GM10248 (cell line): ENCODE data around the gene BHLHE41.

Source experiments
- CTCF ChIA-PET: fragments of 300-600 bp; sonication (Branson Sonifier 250); formaldehyde crosslinking; extraction: SDS; loops from one replicate; lab custom pipeline; 2021; ENCODE audit warnings: antibody characterized with exemption; lab: Yijun Ruan, JAX
- POLR2A ChIA-PET: fragments of 350-650 bp; sonication (Branson Sonifier 250); formaldehyde crosslinking; extraction: SDS; loops from one replicate; lab custom pipeline; 2020; ENCODE audit warnings: antibody characterized with exemption; lab: Yijun Ruan, JAX
- DNase-seq: peaks from one replicate; pipeline ENCODE4 v3.0.0; 2012; ENCODE audit errors: extremely low spot score
- CTCF ChIP-seq: IDR thresholded peaks from 2 replicates; pipeline ENCODE4 v1.5.1; 2012; ENCODE audit warnings: mild to moderate bottlenecking, low read depth; ENCODE audit errors: extremely low read depth, missing control alignments, control extremely low read depth

Gene BHLHE41

GRCh38 chr12:26113181-26113654 is 11.6 kb downstream of the BHLHE41 start:
- no peak for DNase-seq
- no peak for TF ChIP-seq CTCF
- POLR2A ChIA-PET, result no interaction called here
- CTCF ChIA-PET, result no interaction called here

GRCh38 chr12:26112703-26113147 is 12.1 kb downstream of the BHLHE41 start:
- no peak for DNase-seq
- TF ChIP-seq CTCF, result no peak
- ChIA-PET POLR2A (no interaction called here), CTCF (no interaction called here)

GRCh38 chr12:26112232-26112631 is 12.6 kb downstream of the BHLHE41 start:
- ChIA-PET POLR2A (no interaction called here), CTCF (interaction anchor here (1.0 to 1.8 kb wide), 2 partner anchors 15 to 324 kb away, joined by 3 to 6 read pairs; no protein-coding TSS in a partner anchor)
- TF ChIP-seq CTCF, result no peak
- no peak for DNase-seq

- POLR2A ChIA-PET, result no interaction called here
- CTCF ChIA-PET, result interaction anchor here (2.2 to 2.9 kb wide), 2 partner anchors 12 kb away, joined by 6 to 15 read pairs; no protein-coding TSS in a partner anchor
- no peak for DNase-seq
- TF ChIP-seq CTCF, result no peak
Observed at GRCh38 chr12:26109343-26109881, 15.4 kb downstream of the BHLHE41 start.

- CTCF ChIA-PET, result interaction anchor here (2.9 kb wide), 1 partner anchor 12 kb away, joined by 15 read pairs; no protein-coding TSS in a partner anchor
- POLR2A ChIA-PET, result no interaction called here
- no peak for DNase-seq
- no peak for TF ChIP-seq CTCF
Observed at GRCh38 chr12:26108915-26109314, 15.9 kb downstream of the BHLHE41 start.

- TF ChIP-seq CTCF, result no peak
- no peak for DNase-seq
- ChIA-PET POLR2A (no interaction called here), CTCF (interaction anchor here (0.9 kb wide), 1 partner anchor 9 kb away, joined by 4 read pairs; no protein-coding TSS in a partner anchor)
Observed at GRCh38 chr12:26106347-26106746, 18.5 kb downstream of the BHLHE41 start.
